Breast epithelium (tissue), 4 donors: ENCODE measurements around the gene ZDHHC6. TPM values are rescaled to one million over a fixed set of nuclear protein-coding genes. Genes with fewer than 3 reads are reported as not detected.
"Not testable (repeated sequence)": the region's sequence is repeated elsewhere in the genome, so short reads cannot be mapped to it uniquely, and the experiment has no call there.

Source experiments
- DNase-seq, 2 donors: peaks; one replicate each; pipeline ENCODE4 v3.0.0-alpha.2; 2019; ENCODE audit warnings: low spot score in 2 of 2
- H3K27ac ChIP-seq, 2 donors: fragments of 200-600 bp; sonication (generic) in 1 of 2; one replicate each; pipeline ENCODE4 v1.5.1; 2016 to 2019; ENCODE audit warnings: mild to moderate bottlenecking in 1 of 2
- H3K27me3 ChIP-seq, 2 donors: fragments of 200-600 bp; sonication (generic) in 1 of 2; one replicate each; pipeline versions ENCODE4 v1.5.1 to v1.6.0; 2017 to 2019; ENCODE audit warnings: control low read depth in 1 of 2, mild to moderate bottlenecking in 1 of 2
- H3K36me3 ChIP-seq: fragments of 200-600 bp; one replicate; pipeline ENCODE4 v1.5.1; 2019
- H3K4me1 ChIP-seq, 2 donors: fragments of 200-600 bp; sonication (generic); one replicate each; pipeline ENCODE4 v1.5.1; 2016 to 2019; ENCODE audit warnings: control low read depth in 1 of 2
- H3K4me3 ChIP-seq, 3 donors: fragments of 200-600 bp; sonication (generic); 1 replicate in 2 of 3; 2 replicates in 1 of 3; pipeline ENCODE4 v1.5.1; 2016 to 2019; ENCODE audit warnings: mild to moderate bottlenecking in 3 of 3, moderate library complexity in 2 of 3
- H3K9me3 ChIP-seq, 2 donors: fragments of 200-600 bp; sonication (generic) in 1 of 2; one replicate each; pipeline ENCODE4 v1.5.1; 2016 to 2019; ENCODE audit warnings: control low read depth in 1 of 2
- POLR2A ChIP-seq: fragments of 450-650 bp; IDR thresholded peaks from one replicate; pipeline ENCODE4 v1.6.1; 2016; ENCODE audit warnings: antibody characterized with exemption, mild to moderate bottlenecking, moderate library complexity
- POLR2AphosphoS5 ChIP-seq, 3 donors: sonication (generic); formaldehyde crosslinking; IDR thresholded peaks; one replicate each; pipeline ENCODE4 v1.6.1; 2017; ENCODE audit warnings: antibody characterized with exemption in 3 of 3
- intact Hi-C: fragments of 100-400 bp; cut with DNase I; formaldehyde crosslinking; loops from one replicate; pipeline ENCODE4 v1.15.1; 2023; ENCODE audit warnings: low total_unique reads
- total RNA-seq, 3 donors: library from RNA; depleted of rRNA; stranded (reverse); fragments of >200 nt; gene quantifications; one replicate each; pipeline ENCODE4 v1.1.0, GENCODE V29; 2016
- TF ChIP-seq, protein P1 (sequence below), 3 donors: fragments of 450-650 bp; IDR thresholded peaks; one replicate each; pipeline ENCODE4 v1.5.1; 2016 to 2017; ENCODE audit warnings: antibody characterized with exemption in 3 of 3, mild to moderate bottlenecking in 3 of 3, moderate library complexity in 3 of 3

Gene ZDHHC6
- total RNA-seq, 3 donors from 2014 or later, result 27.4 to 34.5 (median 32.1) TPM

DNA sequence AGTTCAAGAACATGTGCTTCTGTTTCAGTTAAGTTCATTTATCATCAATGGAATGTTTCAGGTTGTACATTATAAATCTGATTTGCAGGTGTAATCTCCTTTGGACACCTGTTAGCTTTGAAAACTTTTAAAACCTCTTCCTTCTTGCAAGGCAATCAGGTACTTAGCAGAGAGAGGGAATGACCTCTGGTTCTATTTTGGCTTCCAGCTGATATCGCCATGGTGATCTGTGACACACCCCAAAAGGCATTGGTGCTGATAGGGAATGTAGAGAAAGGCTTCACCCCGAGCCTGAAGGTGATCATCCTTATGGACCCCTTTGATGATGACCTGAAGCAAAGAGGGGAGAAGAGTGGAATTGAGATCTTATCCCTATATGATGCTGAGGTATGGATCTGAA, 37.4 kb downstream of the ZDHHC6 start:
- intact Hi-C loops, result no loop called here
- Histone ChIP-seq H3K36me3 (no peaks in the 10 kb centered on the region), H3K27ac (no peak overlapping the region), H3K9me3 (no peaks in the 10 kb centered on the region), H3K4me1 (no peaks in the 10 kb centered on the region), H3K4me3 (no peak overlapping the region), H3K27me3 (no peaks in the 10 kb centered on the region)
- DNase-seq, result no peak
- TF ChIP-seq, protein P1, sequence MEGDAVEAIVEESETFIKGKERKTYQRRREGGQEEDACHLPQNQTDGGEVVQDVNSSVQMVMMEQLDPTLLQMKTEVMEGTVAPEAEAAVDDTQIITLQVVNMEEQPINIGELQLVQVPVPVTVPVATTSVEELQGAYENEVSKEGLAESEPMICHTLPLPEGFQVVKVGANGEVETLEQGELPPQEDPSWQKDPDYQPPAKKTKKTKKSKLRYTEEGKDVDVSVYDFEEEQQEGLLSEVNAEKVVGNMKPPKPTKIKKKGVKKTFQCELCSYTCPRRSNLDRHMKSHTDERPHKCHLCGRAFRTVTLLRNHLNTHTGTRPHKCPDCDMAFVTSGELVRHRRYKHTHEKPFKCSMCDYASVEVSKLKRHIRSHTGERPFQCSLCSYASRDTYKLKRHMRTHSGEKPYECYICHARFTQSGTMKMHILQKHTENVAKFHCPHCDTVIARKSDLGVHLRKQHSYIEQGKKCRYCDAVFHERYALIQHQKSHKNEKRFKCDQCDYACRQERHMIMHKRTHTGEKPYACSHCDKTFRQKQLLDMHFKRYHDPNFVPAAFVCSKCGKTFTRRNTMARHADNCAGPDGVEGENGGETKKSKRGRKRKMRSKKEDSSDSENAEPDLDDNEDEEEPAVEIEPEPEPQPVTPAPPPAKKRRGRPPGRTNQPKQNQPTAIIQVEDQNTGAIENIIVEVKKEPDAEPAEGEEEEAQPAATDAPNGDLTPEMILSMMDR (IDR thresholded peaks at IDR 0.05), result no peak
- TF ChIP-seq POLR2A (no peak), POLR2AphosphoS5 (IDR thresholded peaks at IDR 0.05) (no peak)

DNA sequence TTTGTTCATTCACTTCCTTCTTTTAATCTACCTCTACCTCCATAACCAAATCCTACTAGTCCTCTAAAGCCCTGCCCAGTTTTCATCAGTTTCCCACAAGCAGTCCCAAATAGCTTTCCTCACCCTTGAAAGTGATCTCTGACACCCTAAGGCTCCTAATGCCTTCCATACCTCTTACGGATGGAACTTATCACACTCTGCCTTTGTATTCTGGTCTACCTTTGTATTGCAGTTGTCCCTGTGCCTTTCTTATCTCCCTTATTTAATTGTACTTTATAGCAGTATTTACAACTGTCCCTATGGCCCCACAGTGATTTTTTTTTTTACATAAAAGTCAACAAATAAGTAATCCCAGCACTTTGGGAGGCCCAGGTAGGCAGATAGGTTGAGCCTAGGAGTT, 39.0 kb downstream of the ZDHHC6 start:
- H3K4me1 ChIP-seq, result no peaks in the 10 kb centered on the region
- intact Hi-C loops, result no loop called here
- no peak for DNase-seq
- no peaks in the 10 kb centered on the region for H3K27me3 ChIP-seq
- no peak overlapping the region for H3K27ac ChIP-seq
- H3K36me3 ChIP-seq, result no peaks in the 10 kb centered on the region
- H3K4me3 ChIP-seq, result no peak overlapping the region
- no peaks in the 10 kb centered on the region for H3K9me3 ChIP-seq
- no peak for TF ChIP-seq POLR2AphosphoS5 (IDR thresholded peaks at IDR 0.05)
- TF ChIP-seq, protein P1 (IDR thresholded peaks at IDR 0.05), result no peak

DNA sequence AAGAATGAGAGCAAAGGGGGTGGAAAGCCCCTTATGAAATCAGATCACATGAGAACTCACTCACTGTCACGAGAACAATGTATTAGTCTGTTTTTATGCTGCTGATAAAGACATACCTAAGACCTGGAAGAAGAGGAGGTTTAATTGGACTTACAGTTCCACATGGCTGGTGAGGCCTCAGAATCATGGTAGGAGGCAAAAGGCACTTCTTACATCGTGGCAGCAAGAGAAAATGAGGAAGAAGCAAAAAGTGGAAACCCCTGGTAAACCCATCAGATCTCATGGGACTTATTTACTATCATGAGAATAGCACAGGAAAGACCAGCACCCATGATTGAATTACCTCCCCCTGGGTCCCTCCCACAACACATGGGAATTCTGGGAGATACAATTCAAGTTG, 39.9 kb downstream of the ZDHHC6 start:
- intact Hi-C loops, DNase-seq, H3K4me1 ChIP-seq, H3K36me3 ChIP-seq, H3K27ac ChIP-seq, H3K9me3 ChIP-seq, H3K27me3 ChIP-seq, H3K4me3 ChIP-seq: not testable (repeated sequence)

DNA sequence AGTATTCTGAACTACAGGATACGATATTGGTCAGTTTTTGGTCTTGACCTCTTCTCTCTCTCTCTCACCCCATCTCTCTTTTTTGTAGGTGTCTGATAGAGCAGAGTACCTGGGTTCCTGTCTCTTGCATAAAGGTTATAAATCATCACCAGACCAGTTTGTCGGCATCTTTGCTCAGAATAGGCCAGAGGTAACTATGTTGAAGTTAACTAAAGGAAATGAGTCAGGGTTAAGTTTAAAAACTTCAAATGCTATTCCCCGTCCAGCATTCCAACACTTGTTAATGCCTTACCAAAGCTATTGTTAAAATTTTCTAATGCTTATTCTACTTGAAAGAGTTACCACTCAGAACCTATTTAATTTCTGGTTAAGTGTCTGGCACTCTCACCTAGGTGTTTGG, 42.1 kb downstream of the ZDHHC6 start:
- intact Hi-C loops, result no loop called here
- no peaks in the 10 kb centered on the region for H3K36me3 ChIP-seq

DNA sequence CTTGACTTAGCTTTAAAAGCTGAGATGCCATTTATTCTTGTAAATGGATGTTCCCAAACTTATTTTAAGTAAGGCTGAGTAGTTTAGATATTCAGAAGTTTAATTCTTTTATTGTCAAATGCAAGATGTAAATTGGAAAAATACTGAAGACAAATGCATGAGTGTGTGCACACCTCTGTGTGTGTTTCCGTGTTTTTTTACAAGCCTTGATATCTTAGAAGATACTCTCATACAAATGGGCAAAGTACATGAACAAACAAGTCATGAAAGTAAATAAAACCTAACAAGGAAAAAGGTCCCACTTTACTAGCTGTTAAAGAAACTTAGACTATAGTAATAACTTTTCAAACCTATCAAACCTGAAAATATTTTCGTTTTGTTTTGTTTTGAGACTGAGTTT, 43.8 kb downstream of the ZDHHC6 start:
- no peaks in the 10 kb centered on the region for H3K9me3 ChIP-seq
- no peaks in the 10 kb centered on the region for H3K4me1 ChIP-seq
- H3K27me3 ChIP-seq, result no peaks in the 10 kb centered on the region
- no peak overlapping the region for H3K4me3 ChIP-seq
- intact Hi-C loops, result no loop called here
- no peak overlapping the region for H3K27ac ChIP-seq
- no peak for TF ChIP-seq POLR2A
- TF ChIP-seq POLR2AphosphoS5 (IDR thresholded peaks at IDR 0.05), result no peak
- TF ChIP-seq, protein P1 (IDR thresholded peaks at IDR 0.05), result no peak
- no peaks in the 10 kb centered on the region for H3K36me3 ChIP-seq
- no peak for DNase-seq

More for the DNA sequence above, 42.1 kb downstream of the ZDHHC6 start:
- no peaks in the 10 kb centered on the region for H3K9me3 ChIP-seq
- TF ChIP-seq, protein P1 (IDR thresholded peaks at IDR 0.05), result no peak
- TF ChIP-seq POLR2A (no peak), POLR2AphosphoS5 (IDR thresholded peaks at IDR 0.05) (no peak)
- no peaks in the 10 kb centered on the region for H3K27me3 ChIP-seq
- no peaks in the 10 kb centered on the region for H3K4me1 ChIP-seq
- H3K4me3 ChIP-seq, result no peak overlapping the region
- H3K27ac ChIP-seq, result no peak overlapping the region
- DNase-seq, result no peak

DNA sequence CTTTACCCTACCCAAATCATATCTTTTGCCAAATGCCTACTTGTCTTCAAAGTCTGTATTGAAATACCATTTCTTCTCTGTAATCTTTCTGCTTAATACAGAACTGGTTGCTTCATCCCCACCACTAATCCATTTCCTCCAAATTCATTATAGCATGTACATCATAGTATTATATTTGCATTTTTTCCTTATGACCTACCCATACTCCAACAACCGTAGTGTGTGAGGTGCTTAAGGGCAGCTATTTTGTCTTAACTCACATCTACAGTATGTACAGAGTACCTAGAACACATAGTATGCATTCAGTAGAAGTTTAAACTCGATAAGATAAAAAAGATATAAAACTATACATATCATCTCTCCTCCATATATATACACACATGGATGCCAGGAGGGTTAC, 49.1 kb downstream of the ZDHHC6 start:
- Histone ChIP-seq H3K4me1 (no peaks in the 10 kb centered on the region), H3K27me3 (no peaks in the 10 kb centered on the region), H3K9me3 (no peaks in the 10 kb centered on the region), H3K27ac (no peak overlapping the region), H3K36me3 (no peaks in the 10 kb centered on the region), H3K4me3 (no peak overlapping the region)
- TF ChIP-seq, protein P1 (IDR thresholded peaks at IDR 0.05), result no peak
- TF ChIP-seq POLR2A (no peak), POLR2AphosphoS5 (IDR thresholded peaks at IDR 0.05) (no peak)
- intact Hi-C loops, result no loop called here
- DNase-seq, result no peak
